ENCODE data around the gene OGDH.

Gene OGDH

DNA sequence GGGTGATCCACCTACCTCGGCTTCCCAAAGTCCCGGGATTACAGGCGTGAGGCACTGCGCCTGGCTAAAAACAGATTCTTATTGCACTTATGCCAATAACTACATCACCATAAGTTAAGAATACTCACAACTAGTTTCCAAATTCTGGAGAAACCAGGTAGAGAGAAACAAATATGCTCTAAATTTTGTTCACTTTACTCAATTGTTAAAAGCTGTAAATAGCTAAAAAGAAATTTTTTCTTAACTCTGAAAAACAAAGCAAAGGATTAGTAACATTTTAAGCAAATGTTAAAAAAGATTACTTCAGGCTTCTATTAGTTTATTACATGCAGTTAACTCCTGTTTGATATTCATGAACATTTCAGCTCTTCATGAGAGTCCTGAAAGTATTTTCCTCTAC is 113.9 kb downstream of the OGDH start:
- TF ChIP-seq GATA2 (IDR thresholded peaks at IDR 0.05; ENCODE audit: low read depth, low read length) (no peak), GATA3 (IDR thresholded peaks at IDR 0.05; ENCODE audit: low read depth, low read length) (no peak)

DNA sequence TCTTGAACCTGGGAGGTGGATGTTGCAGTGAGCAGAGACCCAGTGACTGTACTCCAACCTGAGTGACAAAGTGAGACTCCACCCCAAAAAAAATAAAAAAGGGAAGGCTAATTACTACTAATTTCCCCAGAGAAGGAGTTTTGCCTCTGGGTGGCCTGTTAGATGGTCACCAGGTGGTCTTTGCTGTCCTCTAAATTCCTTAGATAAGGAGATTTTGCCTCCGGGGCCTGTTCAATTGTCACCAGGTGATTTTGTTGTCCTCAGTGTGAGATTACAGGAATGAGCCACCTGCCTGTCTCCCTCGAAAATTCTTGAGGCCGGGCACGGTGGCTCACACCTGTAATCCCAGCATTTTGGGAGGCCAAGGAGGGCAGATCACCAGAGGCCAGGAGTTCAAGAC is 117.8 kb downstream of the OGDH start:
- no peak for TF ChIP-seq GATA3 (IDR thresholded peaks at IDR 0.05; ENCODE audit: low read depth, low read length)
- TF ChIP-seq GATA2 (IDR thresholded peaks at IDR 0.05; ENCODE audit: low read depth, low read length): no peak

DNA sequence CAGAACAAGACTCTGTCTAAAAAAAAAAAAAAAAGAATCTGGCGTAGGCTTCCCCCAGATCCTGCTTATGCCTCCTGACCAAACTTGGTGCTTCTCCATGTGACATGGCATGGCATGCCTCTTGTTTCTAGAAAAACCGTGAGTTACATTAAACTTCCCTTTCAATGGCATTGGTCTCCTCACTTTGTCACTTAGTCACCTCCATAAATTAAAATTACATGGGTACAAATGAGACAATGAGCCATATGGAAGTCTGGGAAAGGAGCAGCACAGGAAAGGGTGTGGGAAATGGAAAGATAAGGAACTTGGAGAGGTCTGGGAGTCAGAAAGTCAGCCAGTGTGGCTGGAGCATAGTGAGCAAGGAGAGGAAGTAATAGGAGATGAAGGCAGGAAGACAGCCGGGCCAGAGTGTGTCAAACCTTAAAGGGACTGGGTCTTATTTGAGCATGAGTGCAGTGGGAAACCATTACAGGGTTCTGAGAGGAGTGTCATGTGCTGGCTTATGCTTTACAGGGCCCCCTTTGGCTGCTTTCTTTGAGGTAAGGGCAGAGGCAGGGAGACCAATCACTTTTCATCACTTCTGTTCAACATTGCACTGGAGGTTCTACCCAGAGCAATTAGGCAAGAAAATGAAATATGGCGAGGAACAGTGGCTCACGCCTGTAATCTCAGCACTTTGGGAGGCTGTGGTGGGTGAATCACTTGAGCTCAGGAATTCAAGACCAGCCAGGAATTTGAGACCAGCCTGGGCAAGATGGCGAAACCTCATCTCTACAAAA is 120.9 kb downstream of the OGDH start:
- TF ChIP-seq GATA3 (IDR thresholded peaks at IDR 0.05; ENCODE audit: low read depth, low read length) (no peak), GATA2 (IDR thresholded peaks at IDR 0.05; ENCODE audit: low read depth, low read length) (no peak)

GRCh38 chr7:44727937-44728262 is 121.5 kb downstream of the OGDH start:
- TF ChIP-seq GATA2 (IDR thresholded peaks at IDR 0.05; ENCODE audit: low read depth, low read length) (no peak), GATA3 (IDR thresholded peaks at IDR 0.05; ENCODE audit: low read depth, low read length) (no peak)

- TF ChIP-seq GATA2 (IDR thresholded peaks at IDR 0.05; ENCODE audit: low read depth, low read length) (no peak), GATA3 (IDR thresholded peaks at IDR 0.05; ENCODE audit: low read depth, low read length) (no peak)
Observed at GRCh38 chr7:44729949-44730590, 123.6 kb downstream of the OGDH start.

GRCh38 chr7:44733708-44734481 is 127.5 kb downstream of the OGDH start:
- no peak for TF ChIP-seq GATA2 (IDR thresholded peaks at IDR 0.05; ENCODE audit: low read depth, low read length)
- TF ChIP-seq GATA3 (IDR thresholded peaks at IDR 0.05; ENCODE audit: low read depth, low read length): no peak

DNA sequence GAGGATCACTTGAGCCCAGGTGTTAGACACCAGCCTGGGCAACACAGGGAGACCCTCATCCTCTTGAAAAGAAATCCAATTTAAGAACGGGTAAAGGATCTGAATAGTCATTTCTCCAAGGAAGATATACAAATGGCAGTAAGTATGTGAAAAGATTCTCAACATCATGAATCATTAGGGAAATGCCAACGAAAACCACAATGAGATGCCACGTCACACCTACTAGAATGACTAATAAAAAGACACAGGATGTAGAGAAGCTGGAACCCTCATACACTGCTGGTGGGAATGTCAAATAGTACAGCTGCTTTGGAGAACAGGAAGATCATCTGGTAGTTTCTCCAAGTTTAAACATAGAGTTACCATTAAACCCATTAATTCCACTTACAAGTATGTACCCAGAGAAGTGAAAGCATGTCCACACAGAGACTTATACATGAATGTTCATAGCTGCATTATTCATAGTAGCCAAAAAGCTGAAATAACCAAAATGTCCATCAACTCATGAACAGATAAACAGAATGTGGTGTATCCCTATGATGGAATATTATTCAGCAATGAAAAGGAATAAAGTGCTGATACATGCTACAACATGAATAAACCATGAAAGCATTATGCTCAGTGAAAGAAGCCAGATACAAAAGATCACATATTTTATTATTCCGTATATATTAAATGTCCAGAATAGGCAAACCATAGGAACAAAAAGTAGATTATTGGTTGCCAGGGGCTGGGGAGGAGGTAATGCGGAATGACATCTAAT is 129.2 kb downstream of the OGDH start:
- TF ChIP-seq GATA3 (IDR thresholded peaks at IDR 0.05; ENCODE audit: low read depth, low read length) (no peak), GATA2 (IDR thresholded peaks at IDR 0.05; ENCODE audit: low read depth, low read length) (no peak)

DNA sequence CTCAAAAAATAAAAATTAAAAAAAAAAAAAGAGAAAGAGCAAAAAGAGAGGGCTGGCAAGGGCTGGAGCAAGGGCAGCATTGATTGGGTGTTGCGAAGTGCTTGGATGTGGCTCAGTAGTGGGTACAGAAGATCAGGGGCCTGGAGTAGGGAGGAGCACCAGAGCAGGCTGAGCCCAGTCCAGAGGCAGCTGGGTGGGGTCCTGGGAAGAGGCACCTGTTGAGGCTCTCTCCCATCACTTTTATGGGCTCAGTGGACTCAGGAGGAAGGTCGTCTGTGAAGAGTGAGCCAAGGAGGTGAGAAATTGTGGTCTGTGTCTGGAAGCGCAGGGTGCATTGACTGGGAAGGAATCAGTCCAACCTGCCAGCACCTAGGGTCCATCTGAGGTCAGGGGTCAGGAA is 130.5 kb downstream of the OGDH start:
- TF ChIP-seq GATA2 (IDR thresholded peaks at IDR 0.05; ENCODE audit: low read depth, low read length) (no peak), GATA3 (IDR thresholded peaks at IDR 0.05; ENCODE audit: low read depth, low read length) (no peak)

DNA sequence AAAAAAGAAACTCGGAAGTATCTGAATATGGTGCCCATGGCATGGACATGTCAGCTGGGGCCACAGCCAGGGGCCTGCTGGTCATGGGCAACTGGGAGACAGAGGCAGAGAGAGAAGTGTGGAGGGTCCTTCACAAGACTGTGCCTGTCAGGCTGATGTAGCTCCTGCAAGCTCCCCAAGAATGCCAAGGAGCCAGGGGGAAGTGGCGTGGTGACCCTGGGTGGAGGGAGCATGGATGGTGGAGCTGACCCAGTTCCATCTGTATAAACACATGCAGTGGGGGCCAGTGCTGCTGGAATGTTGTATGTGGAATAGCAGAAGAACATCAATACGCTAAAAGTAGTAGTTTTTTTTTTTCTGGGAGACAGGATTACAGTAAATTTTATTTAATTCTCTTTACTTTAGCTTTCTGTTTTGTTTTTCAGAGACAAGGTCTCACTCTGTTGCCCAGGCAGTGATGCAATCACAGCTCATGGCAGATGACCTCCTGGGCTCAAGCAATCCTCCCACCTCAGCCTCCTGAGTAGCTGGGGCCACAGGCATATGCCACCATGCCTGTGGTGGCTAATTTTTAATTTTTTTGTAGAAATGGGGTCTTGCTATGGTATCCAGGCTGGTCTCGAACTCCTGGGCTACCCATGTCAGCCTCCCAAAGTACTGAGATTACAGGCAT is 131.8 kb downstream of the OGDH start:
- TF ChIP-seq GATA2 (IDR thresholded peaks at IDR 0.05; ENCODE audit: low read depth, low read length) (no peak), GATA3 (IDR thresholded peaks at IDR 0.05; ENCODE audit: low read depth, low read length) (no peak)

DNA sequence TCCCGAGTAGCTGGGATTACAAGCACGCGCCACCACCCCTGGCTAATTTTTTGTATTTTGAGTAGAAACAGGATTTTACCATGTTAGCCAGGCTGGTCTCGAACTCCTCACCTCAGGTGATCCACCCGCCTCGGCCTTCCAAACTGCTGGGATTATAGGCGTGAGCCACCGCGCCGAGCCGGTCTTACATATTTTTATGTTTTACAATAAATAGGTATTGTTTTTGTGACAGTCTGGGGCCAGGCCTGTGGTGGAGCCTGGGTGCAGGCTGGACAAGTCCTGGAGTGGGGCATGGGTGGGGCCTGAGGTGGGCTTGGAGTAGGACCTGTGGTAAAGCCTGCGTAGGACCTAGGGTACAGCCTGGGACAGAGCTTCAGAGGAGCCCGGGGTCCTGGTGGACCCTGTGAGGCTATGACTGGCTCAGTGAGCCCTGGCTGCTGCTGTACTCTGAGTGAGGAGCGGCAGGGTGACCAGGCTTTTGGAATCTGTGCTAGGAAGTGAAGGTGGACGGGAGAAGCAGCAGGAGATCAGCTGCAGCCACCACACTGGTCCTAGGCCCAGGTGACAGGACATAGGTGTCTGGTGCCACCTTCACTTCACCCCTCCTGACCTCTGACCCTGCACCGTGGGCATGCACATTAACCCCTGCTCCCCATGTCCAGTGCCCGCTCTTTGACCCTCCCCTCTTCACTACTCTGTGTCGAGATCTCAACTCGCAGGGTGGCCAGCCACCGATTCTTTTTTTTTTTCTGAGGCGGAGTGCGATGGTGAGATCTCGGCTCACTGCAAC is 132.6 kb downstream of the OGDH start:
- TF ChIP-seq GATA2 (IDR thresholded peaks at IDR 0.05; ENCODE audit: low read depth, low read length) (no peak), GATA3 (IDR thresholded peaks at IDR 0.05; ENCODE audit: low read depth, low read length) (no peak)

GRCh38 chr7:44740055-44740454 is 133.6 kb downstream of the OGDH start:
- no peak for TF ChIP-seq GATA3 (IDR thresholded peaks at IDR 0.05; ENCODE audit: low read depth, low read length)
- no peak for TF ChIP-seq GATA2 (IDR thresholded peaks at IDR 0.05; ENCODE audit: low read depth, low read length)

- TF ChIP-seq GATA3 (IDR thresholded peaks at IDR 0.05; ENCODE audit: low read depth, low read length) (no peak), GATA2 (IDR thresholded peaks at IDR 0.05; ENCODE audit: low read depth, low read length) (no peak)
Observed at GRCh38 chr7:44743750-44744149, 137.3 kb downstream of the OGDH start.
